IPS-20b (cell line): Measurements from ENCODE around the gene MCF2L.
A peak's percentile ranks its signal among the peaks of the same experiment; 100 is the strongest.

Experiments
- H3K27ac ChIP-seq: one replicate; pipeline ENCODE4 v1.5.1; 2013; ENCODE audit warnings: low read length
- H3K27me3 ChIP-seq: 2 replicates; pipeline ENCODE4 v1.6.1; 2013; ENCODE audit warnings: mild to moderate bottlenecking, low read length, inconsistent platforms; ENCODE audit not compliant: insufficient read depth
- H3K36me3 ChIP-seq: 2 replicates; pipeline ENCODE4 v1.6.1; 2013; ENCODE audit warnings: low read depth, mild to moderate bottlenecking, inconsistent platforms, low read length, moderate library complexity; ENCODE audit not compliant: insufficient read depth
- H3K4me1 ChIP-seq: 2 replicates; pipeline ENCODE4 v1.6.1; 2013; ENCODE audit warnings: mild to moderate bottlenecking, control low read depth, inconsistent platforms, low read length, moderate library complexity; ENCODE audit not compliant: insufficient read depth
- H3K4me3 ChIP-seq: 2 replicates; pipeline ENCODE4 v1.5.1; 2013; ENCODE audit warnings: mild to moderate bottlenecking, low read length, inconsistent platforms
- H3K9ac ChIP-seq: 2 replicates; pipeline ENCODE4 v1.6.1; 2013; ENCODE audit warnings: low read depth, mild to moderate bottlenecking, inconsistent platforms, low read length, moderate library complexity
- H3K9me3 ChIP-seq: 2 replicates; pipeline ENCODE4 v1.6.1; 2013; ENCODE audit warnings: mild to moderate bottlenecking, low read depth, low read length, inconsistent platforms; ENCODE audit not compliant: insufficient read depth

MCF2L gene

GRCh38 chr13:113084094-113084942 is 115.3 kb downstream of the MCF2L start:
- H3K9ac ChIP-seq = no peak overlapping the region
- no peaks in the 10 kb centered on the region for H3K9me3 ChIP-seq
- H3K4me3 ChIP-seq = no peak overlapping the region
- H3K27me3 ChIP-seq = no peaks in the 10 kb centered on the region
- no peaks in the 10 kb centered on the region for H3K4me1 ChIP-seq
- H3K36me3 ChIP-seq = 0 out of 2 replicates have a peak, but pooled peaks cover 5% of the 10 kb centered on the region
- no peak overlapping the region for H3K27ac ChIP-seq

- Histone ChIP-seq H3K4me3 (no peak overlapping the region), H3K9me3 (no peaks in the 10 kb centered on the region), H3K27me3 (no peaks in the 10 kb centered on the region)
Observed at GRCh38 chr13:113084943-113085540, 116.0 kb downstream of the MCF2L start.

GRCh38 chr13:113086031-113086750 is 117.2 kb downstream of the MCF2L start:
- Histone ChIP-seq H3K4me3 (no peak overlapping the region), H3K27me3 (no peaks in the 10 kb centered on the region), H3K9me3 (no peaks in the 10 kb centered on the region), H3K27ac (no peak overlapping the region), H3K36me3 (0 out of 2 replicates have a peak, but pooled peaks cover 5% of the 10 kb centered on the region), H3K9ac (no peak overlapping the region), H3K4me1 (peaks cover 8% of the 10 kb centered on the region; the same call in 1 of the 2 replicates)

More at GRCh38 chr13:113084943-113085540, 116.0 kb downstream of the MCF2L start:
- Histone ChIP-seq H3K9ac (no peak overlapping the region), H3K27ac (no peak overlapping the region), H3K36me3 (0 out of 2 replicates have a peak, but pooled peaks cover 5% of the 10 kb centered on the region), H3K4me1 (peaks cover 7% of the 10 kb centered on the region; the same call in 1 of the 2 replicates)

GRCh38 chr13:113086991-113087922 is 118.2 kb downstream of the MCF2L start:
- H3K9me3 ChIP-seq = no peaks in the 10 kb centered on the region
- no peaks in the 10 kb centered on the region for H3K27me3 ChIP-seq
- no peak overlapping the region for H3K9ac ChIP-seq
- peaks cover 8% of the 10 kb centered on the region; the same call in 1 of the 2 replicates for H3K4me1 ChIP-seq
- H3K27ac ChIP-seq = no peak overlapping the region
- H3K36me3 ChIP-seq = 0 out of 2 replicates have a peak, but pooled peaks cover 5% of the 10 kb centered on the region
- H3K4me3 ChIP-seq = no peak overlapping the region

- H3K27ac ChIP-seq = no peak overlapping the region
- H3K36me3 ChIP-seq = 0 out of 2 replicates have a peak, but pooled peaks cover 5% of the 10 kb centered on the region
- no peaks in the 10 kb centered on the region for H3K27me3 ChIP-seq
- peaks cover 8% of the 10 kb centered on the region; the same call in 1 of the 2 replicates for H3K4me1 ChIP-seq
- no peaks in the 10 kb centered on the region for H3K9me3 ChIP-seq
- no peak overlapping the region for H3K9ac ChIP-seq
- no peak overlapping the region for H3K4me3 ChIP-seq
Observed at GRCh38 chr13:113087923-113088690, 119.1 kb downstream of the MCF2L start.

GRCh38 chr13:113088691-113089020 is 119.6 kb downstream of the MCF2L start:
- Histone ChIP-seq H3K4me3 (no peak overlapping the region), H3K4me1 (peaks cover 8% of the 10 kb centered on the region; the same call in 1 of the 2 replicates), H3K27me3 (no peaks in the 10 kb centered on the region), H3K9ac (no peak overlapping the region), H3K36me3 (0 out of 2 replicates have a peak, but pooled peaks cover 5% of the 10 kb centered on the region), H3K9me3 (no peaks in the 10 kb centered on the region), H3K27ac (no peak overlapping the region)

- H3K9me3 ChIP-seq = no peaks in the 10 kb centered on the region
- H3K9ac ChIP-seq = no peak overlapping the region; the same call in 1 of the 2 replicates
- peak overlapping the region; percentile 12; the same call in 1 of the 2 replicates for H3K4me3 ChIP-seq
- peaks cover 8% of the 10 kb centered on the region; the same call in 1 of the 2 replicates for H3K4me1 ChIP-seq
- no peak overlapping the region for H3K27ac ChIP-seq
- 0 out of 2 replicates have a peak, but pooled peaks cover 5% of the 10 kb centered on the region for H3K36me3 ChIP-seq
- H3K27me3 ChIP-seq = no peaks in the 10 kb centered on the region
Observed at GRCh38 chr13:113089693-113090414, 120.8 kb downstream of the MCF2L start.

- H3K9me3 ChIP-seq = no peaks in the 10 kb centered on the region
- peaks cover 8% of the 10 kb centered on the region; the same call in 1 of the 2 replicates for H3K4me1 ChIP-seq
- no peak overlapping the region for H3K9ac ChIP-seq
- 0 out of 2 replicates have a peak, but pooled peaks cover 5% of the 10 kb centered on the region for H3K36me3 ChIP-seq
- no peaks in the 10 kb centered on the region for H3K27me3 ChIP-seq
- no peak overlapping the region for H3K27ac ChIP-seq
- H3K4me3 ChIP-seq = no peak overlapping the region
Observed at GRCh38 chr13:113090415-113090770, 121.4 kb downstream of the MCF2L start.

- Histone ChIP-seq H3K4me1 (peaks cover 8% of the 10 kb centered on the region; the same call in 1 of the 2 replicates), H3K4me3 (no peak overlapping the region), H3K9ac (no peak overlapping the region), H3K36me3 (0 out of 2 replicates have a peak, but pooled peaks cover 5% of the 10 kb centered on the region), H3K9me3 (no peaks in the 10 kb centered on the region), H3K27ac (no peak overlapping the region), H3K27me3 (no peaks in the 10 kb centered on the region)
Observed at GRCh38 chr13:113090806-113091205, 121.8 kb downstream of the MCF2L start.
